Coronary artery (tissue), 2 donors: ENCODE data around the gene CLEC2B.

Source experiments
- DNase-seq: peaks from one replicate; pipeline ENCODE4 v3.0.0-alpha.2; 2017; ENCODE audit warnings: low spot score
- H3K27ac ChIP-seq, 2 donors: fragments of 200-600 bp; sonication (generic); one replicate each; pipeline ENCODE4 v1.5.1; 2016 to 2019
- H3K4me3 ChIP-seq: fragments of 200-600 bp; sonication (generic); 2 replicates; pipeline ENCODE4 v1.5.1; 2016; ENCODE audit warnings: mild to moderate bottlenecking, moderate library complexity
- CTCF ChIP-seq: fragments of 200-600 bp; sonication (generic); IDR thresholded peaks from one replicate; pipeline ENCODE4 v1.5.1; 2019; ENCODE audit warnings: antibody characterized with exemption

Gene CLEC2B

GRCh38 chr12:9902539-9903228, 33.5 kb upstream of the CLEC2B start:
- Histone ChIP-seq H3K27ac (no peak overlapping the region), H3K4me3 (no peak overlapping the region)
- TF ChIP-seq CTCF, result no peak
- no peak for DNase-seq

DNA sequence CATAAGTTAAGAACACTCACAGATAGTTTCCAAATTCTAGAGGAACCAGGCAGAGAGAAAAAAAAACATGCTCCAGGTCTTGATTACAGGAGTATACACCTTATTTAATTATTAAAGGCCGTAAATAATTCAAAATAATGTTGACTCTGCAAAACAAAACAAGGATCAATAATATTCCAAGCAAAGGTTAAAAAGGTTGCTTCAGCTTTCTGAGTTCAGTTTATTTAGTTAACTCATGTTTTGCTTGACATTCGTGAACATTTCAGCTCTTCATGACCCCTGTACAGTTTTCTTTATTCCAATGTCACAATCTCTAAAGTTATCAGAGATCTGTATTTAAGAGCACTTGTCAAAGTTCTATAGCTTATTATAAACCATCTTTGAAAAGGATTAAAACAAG, 31.8 kb upstream of the CLEC2B start:
- no peak overlapping the region for H3K27ac ChIP-seq
- no peak for TF ChIP-seq CTCF
- DNase-seq, result no peak
- H3K4me3 ChIP-seq, result no peak overlapping the region

GRCh38 chr12:9899209-9899608, 30.1 kb upstream of the CLEC2B start:
- no peak for DNase-seq
- H3K4me3 ChIP-seq, result no peak overlapping the region
- H3K27ac ChIP-seq, result no peak overlapping the region
- no peak for TF ChIP-seq CTCF

GRCh38 chr12:9897535-9897934, 28.4 kb upstream of the CLEC2B start:
- H3K27ac ChIP-seq, result no peak overlapping the region
- DNase-seq, result no peak
- H3K4me3 ChIP-seq, result no peak overlapping the region
- TF ChIP-seq CTCF, result no peak

DNA sequence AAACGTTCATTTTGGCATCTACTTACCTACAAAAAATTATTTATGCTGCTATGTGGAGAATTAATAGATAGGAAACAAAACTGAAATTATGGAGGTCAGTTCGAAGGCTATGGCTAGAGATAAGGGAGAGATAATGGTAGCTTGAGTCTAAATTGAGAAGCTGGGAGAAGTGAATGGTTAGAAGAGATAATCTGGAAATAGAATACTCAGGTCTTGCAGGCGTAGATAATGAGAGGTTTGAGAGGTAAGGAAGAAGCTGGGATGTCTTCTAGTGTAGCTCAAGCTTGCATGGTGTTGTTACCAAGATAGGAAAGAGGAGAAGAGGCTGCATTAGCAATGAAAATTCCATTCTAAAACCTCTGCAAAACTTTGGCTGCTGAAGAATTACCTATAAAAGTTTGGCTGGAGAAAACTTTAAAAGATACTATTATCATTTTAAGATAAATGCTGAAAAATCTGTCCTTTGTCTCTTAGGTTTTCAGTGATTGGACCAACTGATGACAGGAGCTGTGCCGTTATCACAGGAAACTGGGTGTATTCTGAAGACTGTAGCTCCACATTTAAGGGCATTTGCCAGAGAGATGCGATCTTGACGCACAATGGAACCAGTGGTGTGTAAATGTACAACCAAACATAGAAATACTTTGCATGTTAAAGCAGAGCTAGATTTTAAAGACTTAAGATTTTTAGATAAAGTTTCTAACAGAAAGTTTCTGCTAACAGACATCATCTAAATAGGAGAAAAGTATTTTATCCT, 26.2 kb upstream of the CLEC2B start:
- no peak overlapping the region for H3K27ac ChIP-seq
- TF ChIP-seq CTCF, result no peak
- no peak overlapping the region for H3K4me3 ChIP-seq
- no peak for DNase-seq

DNA sequence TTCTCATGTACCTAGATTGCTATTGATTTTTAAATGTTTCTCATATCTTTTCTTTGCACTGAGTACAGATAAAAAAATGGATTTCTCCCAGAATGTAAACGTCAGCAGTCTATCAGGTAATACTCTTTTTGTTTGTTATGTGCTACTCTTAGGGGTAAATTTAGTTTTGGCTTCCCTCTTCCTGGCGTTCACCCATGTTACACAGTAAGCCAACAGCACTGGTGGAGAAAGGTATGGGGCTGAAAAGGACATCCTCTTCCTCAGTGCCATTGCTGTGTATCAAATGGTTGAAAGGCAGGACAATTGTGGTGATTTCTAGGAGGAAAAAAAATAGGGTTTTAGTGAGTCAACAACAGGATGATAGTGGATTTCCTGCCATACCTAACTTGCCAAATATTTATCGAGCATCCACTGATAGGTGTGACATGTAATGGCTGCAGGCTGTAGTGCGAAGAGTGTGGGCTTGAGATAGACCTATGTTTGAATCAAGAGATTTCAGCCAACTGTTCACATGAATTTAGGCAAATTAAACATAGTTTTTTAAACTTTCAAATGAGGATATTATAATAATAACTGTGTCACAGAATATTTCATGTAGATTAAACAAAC, 19.6 kb upstream of the CLEC2B start:
- Histone ChIP-seq H3K4me3 (no peak overlapping the region), H3K27ac (no peak overlapping the region)
- DNase-seq, result no peak
- TF ChIP-seq CTCF, result no peak
